H1 (cell line): Measurements from ENCODE around the gene CCP110. TPM values are rescaled to one million over a fixed set of nuclear protein-coding genes. Genes with fewer than 3 reads are reported as not detected.

Experiments used
- CTCF ChIA-PET: fragments of 300-600 bp; sonication (Branson Sonifier 250); formaldehyde crosslinking; loops from one replicate; lab custom pipeline; 2021; ENCODE audit not compliant: partially characterized antibody; lab: Charles Lee
- POLR2A ChIA-PET: fragments of 300-600 bp; sonication (Branson Sonifier 250); formaldehyde crosslinking; loops from one replicate; lab custom pipeline; 2021; ENCODE audit warnings: inconsistent platforms; ENCODE audit not compliant: partially characterized antibody; lab: Charles Lee
- DNase-seq, 2 experiments: peaks; one replicate each; pipeline versions ENCODE4 v3.0.0 to v3.0.0-alpha.2; 2010 to 2022; ENCODE audit warnings: low spot score in 2 of 2, low read depth in 1 of 2, mixed read lengths in 1 of 2
- FAIRE-seq: peaks from 2 replicates; lab custom pipeline; 2011; peaks lifted over from hg19 to GRCh38; lab: Jason Lieb, UNC
- H2AFZ ChIP-seq: 2 replicates; pipeline ENCODE4 v1.8.1; 2012; ENCODE audit warnings: low read length, inconsistent platforms
- H2AK5ac ChIP-seq: 2 replicates; pipeline ENCODE4 v1.6.1; 2013; ENCODE audit warnings: low read depth, low read length
- H2BK120ac ChIP-seq: replicated peaks from 2 replicates; pipeline ENCODE3; 2013; ENCODE audit warnings: low read depth, low read length, inconsistent platforms
- H2BK12ac ChIP-seq: 2 replicates; pipeline ENCODE4 v1.6.1; 2013; ENCODE audit warnings: low read depth, low read length
- H2BK15ac ChIP-seq: 2 replicates; pipeline ENCODE4 v1.6.1; 2013; ENCODE audit warnings: low read length
- H2BK20ac ChIP-seq: 2 replicates; pipeline ENCODE4 v1.6.1; 2013; ENCODE audit warnings: low read length
- H2BK5ac ChIP-seq: 2 replicates; pipeline ENCODE4 v1.6.1; 2013; ENCODE audit warnings: low read depth, low read length
- H3K14ac ChIP-seq: 2 replicates; pipeline ENCODE4 v1.6.1; 2013; ENCODE audit warnings: inconsistent platforms; ENCODE audit not compliant: insufficient read length
- H3K18ac ChIP-seq: 2 replicates; pipeline ENCODE4 v1.6.1; 2013; ENCODE audit warnings: low read length; ENCODE audit errors: extremely low read depth
- H3K23ac ChIP-seq: 2 replicates; pipeline ENCODE4 v1.6.1; 2013; ENCODE audit warnings: inconsistent platforms; ENCODE audit not compliant: insufficient read length
- H3K23me2 ChIP-seq: 2 replicates; pipeline ENCODE4 v1.6.1; 2013; ENCODE audit warnings: low read depth, low read length
- H3K27ac ChIP-seq: 2 replicates; pipeline ENCODE4 v1.6.1; 2011; ENCODE audit warnings: low read depth, low read length, inconsistent platforms
- H3K27me3 ChIP-seq, 4 experiments: replicated peaks in 1 of 4; 1 replicate in 1 of 4; 2 replicates in 3 of 4; pipeline versions ENCODE4 v1.6.1 to v1.8.1; 2011 to 2013; ENCODE audit warnings: low read length in 3 of 4, mild to moderate bottlenecking in 3 of 4, inconsistent platforms in 2 of 4, mixed read lengths in 2 of 4, moderate library complexity in 1 of 4; ENCODE audit not compliant: control insufficient read depth in 3 of 4, insufficient read depth in 3 of 4; ENCODE audit errors: extremely low read depth in 1 of 4
- H3K36me3 ChIP-seq, 4 experiments: 2 replicates each; pipeline versions ENCODE4 v1.6.1 to v1.8.1; 2011 to 2013; ENCODE audit warnings: mild to moderate bottlenecking in 4 of 4, low read length in 3 of 4, moderate library complexity in 2 of 4, control low read depth in 1 of 4, inconsistent platforms in 1 of 4; ENCODE audit not compliant: insufficient read depth in 4 of 4, control insufficient read depth in 2 of 4
- H3K4ac ChIP-seq: replicated peaks from 2 replicates; pipeline ENCODE3; 2013; ENCODE audit warnings: low read length, low read depth, mixed read lengths, inconsistent platforms; ENCODE audit not compliant: insufficient read length
- H3K4me1 ChIP-seq, 4 experiments: replicated peaks in 1 of 4; 1 replicate in 1 of 4; 2 replicates in 3 of 4; pipeline versions ENCODE4 v1.6.1 to v1.8.1; 2011 to 2013; ENCODE audit warnings: low read length in 3 of 4, inconsistent platforms in 2 of 4, mixed read lengths in 1 of 4; ENCODE audit not compliant: insufficient read depth in 4 of 4, control insufficient read depth in 3 of 4
- H3K4me2 ChIP-seq, 2 experiments: 2 replicates each; pipeline versions ENCODE4 v1.6.1 to v1.8.1; 2011 to 2013; ENCODE audit warnings: low read depth in 2 of 2, low read length in 2 of 2, control low read depth in 1 of 2, inconsistent platforms in 1 of 2, mild to moderate bottlenecking in 1 of 2; ENCODE audit not compliant: insufficient read depth in 1 of 2
- H3K4me3 ChIP-seq, 4 experiments: fragments of 200-600, 300-600 bp in 1 of 4; sonication (generic), shearing (Covaris generic), sonication (Bioruptor Twin) in 1 of 4; 2 replicates each; pipeline versions ENCODE4 v1.5.1 to v1.8.1; 2011 to 2016; ENCODE audit warnings: low read length in 4 of 4, low read depth in 3 of 4, control low read depth in 2 of 4, inconsistent platforms in 2 of 4, mild to moderate bottlenecking in 2 of 4, mixed read lengths in 1 of 4, moderate library complexity in 1 of 4; ENCODE audit not compliant: insufficient read depth in 2 of 4; ENCODE audit errors: extremely low read depth in 1 of 4
- H3K56ac ChIP-seq: replicated peaks from 2 replicates; pipeline ENCODE3; 2013; ENCODE audit warnings: low read depth, mild to moderate bottlenecking, mixed read lengths, low read length, inconsistent platforms; ENCODE audit not compliant: insufficient read length
- H3K79me1 ChIP-seq: 2 replicates; pipeline ENCODE4 v1.6.1; 2013; ENCODE audit warnings: low read depth, low read length, control low read depth
- H3K79me2 ChIP-seq, 2 experiments: 2 replicates each; pipeline versions ENCODE4 v1.6.1 to v1.8.1; 2012 to 2013; ENCODE audit warnings: low read length in 2 of 2, mild to moderate bottlenecking in 2 of 2, inconsistent platforms in 1 of 2; ENCODE audit not compliant: insufficient read depth in 2 of 2, control insufficient read depth in 1 of 2
- H3K9ac ChIP-seq, 4 experiments: replicated peaks in 1 of 4; 1 replicate in 1 of 4; 2 replicates in 3 of 4; pipeline versions ENCODE4 v1.6.1 to v1.8.1; 2011 to 2013; ENCODE audit warnings: low read depth in 3 of 4, low read length in 3 of 4, control low read depth in 2 of 4, mild to moderate bottlenecking in 2 of 4, moderate library complexity in 2 of 4, inconsistent platforms in 1 of 4; ENCODE audit errors: extremely low read depth in 1 of 4
- H3K9me3 ChIP-seq, 2 experiments: 2 replicates each; pipeline versions ENCODE4 v1.6.1 to v1.8.1; 2012 to 2013; ENCODE audit warnings: mild to moderate bottlenecking in 2 of 2, moderate library complexity in 2 of 2, control low read depth in 1 of 2, inconsistent platforms in 1 of 2, low read depth in 1 of 2, low read length in 1 of 2, mixed read lengths in 1 of 2; ENCODE audit not compliant: insufficient read depth in 2 of 2
- H4K20me1 ChIP-seq, 2 experiments: replicated peaks in 1 of 2; 2 replicates each; pipeline versions ENCODE3 to v1.8.1; 2011 to 2013; ENCODE audit warnings: inconsistent platforms in 2 of 2, low read length in 2 of 2, mild to moderate bottlenecking in 1 of 2; ENCODE audit not compliant: insufficient read depth in 2 of 2, control insufficient read depth in 1 of 2
- H4K5ac ChIP-seq: 2 replicates; pipeline ENCODE4 v1.6.1; 2013; ENCODE audit warnings: low read length, low read depth, mixed read lengths, inconsistent platforms; ENCODE audit not compliant: insufficient read length
- H4K8ac ChIP-seq: 2 replicates; pipeline ENCODE4 v1.8.0; 2013; ENCODE audit warnings: mild to moderate bottlenecking, moderate library complexity, low read length, inconsistent platforms; ENCODE audit not compliant: insufficient read depth; ENCODE audit errors: extremely low read depth
- H4K91ac ChIP-seq: replicated peaks from 2 replicates; pipeline ENCODE3; 2013; ENCODE audit warnings: low read length, mixed read lengths, inconsistent platforms; ENCODE audit not compliant: insufficient read length
- CTCF ChIP-seq, 3 experiments: IDR thresholded peaks; 1 replicate in 2 of 3; 2 replicates in 1 of 3; pipeline versions ENCODE4 v1.5.1 to v1.6.1; 2011; ENCODE audit warnings: low read length in 3 of 3, mild to moderate bottlenecking in 3 of 3, inconsistent platforms in 2 of 3, low read depth in 1 of 3, moderate library complexity in 1 of 3; ENCODE audit not compliant: insufficient read depth in 1 of 3; ENCODE audit errors: control extremely low read depth in 1 of 3
- KDM4A ChIP-seq: IDR thresholded peaks from one replicate; pipeline ENCODE4 v1.7.1; 2012; ENCODE audit warnings: low read depth, mild to moderate bottlenecking, moderate library complexity, low read length, inconsistent platforms; ENCODE audit not compliant: severe bottlenecking
- POLR2A ChIP-seq, 2 experiments: IDR thresholded peaks; 1 replicate in 1 of 2; 2 replicates in 1 of 2; pipeline ENCODE4 v1.6.1; 2011; ENCODE audit warnings: low read depth in 2 of 2, low read length in 2 of 2, mild to moderate bottlenecking in 2 of 2; ENCODE audit errors: control extremely low read depth in 1 of 2
- SIN3A ChIP-seq, 2 experiments: IDR thresholded peaks in 1 of 2; conservative IDR thresholded peaks in 1 of 2; 2 replicates each; pipeline ENCODE4 v1.6.1; 2011 to 2012; ENCODE audit warnings: low read length in 2 of 2, improper control_type of control experiment in 1 of 2, low read depth in 1 of 2, mild to moderate bottlenecking in 1 of 2
- WGBS, 2 experiments: shearing (Covaris generic) in 1 of 2; methylation state at CpG; one replicate each; pipeline versions ENCODE4 v1.1.6 to v1.1.7; 2013 to 2015; ENCODE audit warnings: low lambda C conversion rate in 2 of 2, mixed read lengths in 2 of 2, inconsistent platforms in 1 of 2, low coverage in 1 of 2, missing lambda C conversion rate in 1 of 2; ENCODE audit not compliant: insufficient replicate concordance in 2 of 2, insufficient coverage in 1 of 2, insufficient read length in 1 of 2; ENCODE audit errors: extremely low coverage in 1 of 2, missing lambda C conversion rate in 1 of 2; 5-methylcytosine and 5-hydroxymethylcytosine counted together
- polyA plus RNA-seq, 7 experiments: library from polyadenylated mRNA; depleted of rRNA in 3 of 7; stranded (reverse) in 5 of 7; unstranded in 2 of 7; fragments of >200 nt in 5 of 7; fragments of 200-250 nt in 2 of 7; gene quantifications; 1 replicate in 5 of 7; 2 replicates in 1 of 7; 4 replicates in 1 of 7; pipeline versions ENCODE4 v1.2.1 to v1.2.3, GENCODE V29; 2011 to 2013; ENCODE audit warnings: missing spikeins in 2 of 7, mixed read lengths in 2 of 7
- total RNA-seq: library from RNA; stranded (reverse); fragmentation: NEBNext Ultra II Directional; extraction: Animal tissue kit (Norgen Biotek cat#: 25700); gene quantifications from 2 replicates; pipeline ENCODE4 v1.2.1, GENCODE V29; 2021

The CCP110 gene
- total and polyA plus RNA-seq, 2 of the 8 experiments (the other 6 are each of a cell fraction or from before 2014, with no cell fraction given) = 3.2 to 19.8 TPM

GRCh38 chr16:19524356-19524615 is 544 bp downstream of the CCP110 start:
- no peak overlapping the region for H3K14ac ChIP-seq
- no peak overlapping the region for H3K56ac ChIP-seq
- H3K4me2 ChIP-seq = peak overlapping the region; percentile 89 to 99
- H3K9me3 ChIP-seq = no peaks in the 10 kb centered on the region
- no peak overlapping the region for H2AK5ac ChIP-seq
- peaks cover 5 to 17% (median 11%) of the 10 kb centered on the region in 4 experiments; a peak in 6 of 7 replicates for H3K4me1 ChIP-seq
- H2BK120ac ChIP-seq = no peak overlapping the region
- H2BK12ac ChIP-seq = no peak overlapping the region
- no peak overlapping the region for H2BK5ac ChIP-seq
- H3K79me1 ChIP-seq = peaks cover 5% of the 10 kb centered on the region; the same call in 1 of the 2 replicates
- peaks cover 3 to 47% of the 10 kb centered on the region in 2 experiments; a peak in 3 of 4 replicates for H3K79me2 ChIP-seq
- peak overlapping the region; percentile 9; the same call in 1 of the 2 replicates for H3K27ac ChIP-seq
- H3K4ac ChIP-seq = no peak overlapping the region
- H3K23me2 ChIP-seq = peaks cover 8% of the 10 kb centered on the region
- peaks cover 0 to 2% of the 10 kb centered on the region in 2 experiments for H4K20me1 ChIP-seq
- no peak overlapping the region for H3K18ac ChIP-seq
- H3K4me3 ChIP-seq = peak overlapping the region; percentile 84 to 92 (median 88)
- H4K5ac ChIP-seq = no peak overlapping the region
- H2AFZ ChIP-seq = 0 out of 2 replicates have a peak overlapping the region, but pooled peaks have one; percentile 11
- H3K23ac ChIP-seq = no peak overlapping the region
- ChIA-PET CTCF (interaction anchor here (0.9 to 1.9 kb wide), 4 partner anchors 21 to 47 kb away, joined by 3 to 6 read pairs (median 5); partner anchors contain the start of gene VPS35L), POLR2A (interaction anchor here (0.9 to 3.5 kb wide), 7 partner anchors 8 to 457 kb away, joined by 3 to 31 read pairs (median 3); partner anchors contain the start of genes COQ7 and VPS35L)
- H2BK20ac ChIP-seq = no peak overlapping the region
- 2% methylated on average over 11 of the region's 11 CpGs; no CpG with 5 or more reads in 1 of the 2 experiments for WGBS, 2 experiments
- H3K9ac ChIP-seq = peak overlapping the region; percentile 35 to 69 (median 50)
- FAIRE-seq = no peak
- H4K91ac ChIP-seq = no peak overlapping the region
- H2BK15ac ChIP-seq = no peak overlapping the region
- no peaks in the 10 kb centered on the region for H3K27me3 ChIP-seq
- no peak for DNase-seq
- H4K8ac ChIP-seq = no peak overlapping the region; the same call in 1 of the 2 replicates
- peaks cover 0 to 15% (median 11%) of the 10 kb centered on the region in 4 experiments; a peak in 4 of 8 replicates for H3K36me3 ChIP-seq
- peak; percentile 49 for TF ChIP-seq KDM4A
- no peak for TF ChIP-seq CTCF (IDR thresholded peaks at IDR 0.05; ENCODE audit: control extremely low read depth in 1 of 3, insufficient read depth in 1 of 3, low read depth in 1 of 3, low read length in 3 of 3)
- TF ChIP-seq SIN3A (conservative IDR thresholded peaks at IDR 0.05 in 1 of 2, IDR thresholded peaks at IDR 0.05 in 1 of 2; ENCODE audit: low read depth in 1 of 2, low read length in 2 of 2) = no peak
- TF ChIP-seq POLR2A (IDR thresholded peaks at IDR 0.05; ENCODE audit: control extremely low read depth in 1 of 2, low read depth in 2 of 2, low read length in 2 of 2) = no peak; a peak in 1 of 3 replicates
